CD4-positive, alpha-beta T cell treated with Interleukin-6 at 100 ng/mL for 8 hours (primary cell): ENCODE data around the gene DNAJA1.
A peak's percentile ranks its signal among the peaks of the same experiment; 100 is the strongest.
"Not testable (repeated sequence)": the region's sequence is repeated elsewhere in the genome, so short reads cannot be mapped to it uniquely, and the experiment has no call there.

Experiments used
- DNase-seq: peaks from one replicate; pipeline ENCODE4 v3.0.0-alpha.2; 2020; ENCODE audit warnings: mixed read lengths, low spot score

The DNAJA1 gene

GRCh38 chr9:33082128-33082527 is 57.1 kb downstream of the DNAJA1 start:
- peak; percentile 21 for DNase-seq

GRCh38 chr9:33082538-33083326 is 57.7 kb downstream of the DNAJA1 start:
- DNase-seq = peak; percentile 11

- DNase-seq = not testable (repeated sequence)
Measured at GRCh38 chr9:33085672-33086071, 60.6 kb downstream of the DNAJA1 start.
